ENCODE measurements around the gene EHD2. TPM values are rescaled to one million over a fixed set of nuclear protein-coding genes. Genes with fewer than 3 reads are reported as not detected.
A peak's percentile ranks its signal among the peaks of the same experiment; 100 is the strongest.
"Not testable (repeated sequence)": the region's sequence is repeated elsewhere in the genome, so short reads cannot be mapped to it uniquely, and the experiment has no call there.

Gene EHD2
- total RNA-seq, 2 experiments from 2014 or later, result 0.44 to 0.68 TPM

DNA sequence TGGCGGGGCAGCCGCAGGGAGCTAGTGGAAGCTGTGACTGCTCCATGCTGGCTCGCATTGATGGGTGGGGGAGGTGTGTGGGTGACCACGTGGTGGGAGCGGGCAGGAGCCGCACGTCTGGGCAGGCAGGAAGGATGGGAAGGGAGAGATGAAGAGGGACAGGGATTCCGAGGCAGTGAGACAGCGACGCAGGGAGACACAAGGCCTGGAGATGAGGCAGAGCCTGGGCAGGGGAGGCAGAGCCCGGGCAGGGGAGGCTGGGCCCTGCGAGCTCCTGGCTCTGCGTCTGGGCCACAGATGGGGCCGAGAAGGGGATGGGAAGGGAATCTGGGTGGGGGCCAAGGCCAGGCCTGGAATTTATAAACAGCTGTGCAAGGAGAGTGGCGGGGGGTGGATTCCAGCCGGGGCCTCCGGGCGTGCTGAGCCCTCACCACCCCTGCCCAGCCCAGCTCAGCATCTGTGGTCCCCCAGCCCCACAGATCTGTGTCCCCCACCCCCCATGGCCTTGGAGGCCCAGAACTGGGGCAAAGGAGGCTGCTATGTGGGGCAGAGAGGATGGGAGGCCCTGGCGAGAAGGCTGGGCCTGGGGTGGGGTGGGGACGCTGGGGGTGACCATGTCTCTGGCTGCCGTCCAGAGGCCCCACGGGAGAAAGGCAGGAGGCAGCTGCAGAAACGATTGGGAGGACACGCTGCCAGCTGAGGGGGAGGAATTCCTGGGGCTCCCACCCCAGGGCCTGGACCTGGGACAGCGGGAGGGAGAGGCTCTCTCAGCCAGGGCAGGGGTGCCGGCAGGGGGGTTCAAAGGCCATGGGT, 6.0 kb downstream of the EHD2 start:
- Mint-ChIP-seq H3K4me1 (no peaks in the 10 kb centered on the region), H3K36me3 (no peaks in the 10 kb centered on the region), H3K9me3 (peaks cover 4% of the 10 kb centered on the region), H3K27me3 (peaks cover 38% of the 10 kb centered on the region), H3K4me3 (no peak overlapping the region), H3K27ac (no peak overlapping the region)
- no peak for DNase-seq

DNA sequence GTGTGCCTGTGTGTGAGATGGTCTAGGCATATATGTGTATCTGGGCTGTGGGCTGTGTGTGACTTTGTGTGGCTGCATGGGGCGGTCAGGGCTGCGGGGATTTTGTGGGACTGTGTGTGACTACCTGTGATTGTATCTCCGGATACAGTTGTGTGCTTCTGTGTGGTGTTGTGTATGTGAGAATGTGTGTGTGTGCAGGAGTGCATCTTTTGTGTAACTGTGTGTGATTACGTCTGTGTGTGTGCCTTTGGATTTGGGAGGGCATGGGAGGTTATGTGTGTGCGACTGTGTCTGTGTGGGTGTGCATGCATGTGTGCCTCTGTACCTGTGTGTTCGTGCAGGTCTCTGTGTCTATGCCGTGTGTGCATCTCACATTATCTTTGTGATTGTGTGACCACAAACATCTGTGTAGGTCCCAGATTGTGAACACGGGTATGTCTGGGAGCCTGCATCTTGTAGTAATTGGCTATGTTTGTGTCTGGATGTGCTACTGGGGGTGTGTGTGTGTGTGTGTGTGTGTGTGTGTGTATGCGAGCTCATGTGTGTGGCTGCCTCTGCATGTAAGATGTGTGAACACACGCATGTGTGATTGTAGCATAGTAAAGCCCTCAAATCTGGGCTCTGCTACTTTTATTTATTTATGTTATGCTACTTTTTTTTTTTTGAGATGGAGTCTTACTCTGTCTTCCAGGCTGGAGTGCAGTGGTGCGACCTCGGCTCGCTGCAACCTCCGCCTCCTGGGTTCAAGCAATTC, 7.6 kb downstream of the EHD2 start:
- no peaks in the 10 kb centered on the region for H3K36me3 Mint-ChIP-seq
- no peak overlapping the region for H3K27ac Mint-ChIP-seq
- no peaks in the 10 kb centered on the region for H3K4me1 Mint-ChIP-seq
- no peak overlapping the region for H3K4me3 Mint-ChIP-seq
- H3K9me3 Mint-ChIP-seq, result no peaks in the 10 kb centered on the region
- no peak for DNase-seq
- peaks cover 33% of the 10 kb centered on the region for H3K27me3 Mint-ChIP-seq

DNA sequence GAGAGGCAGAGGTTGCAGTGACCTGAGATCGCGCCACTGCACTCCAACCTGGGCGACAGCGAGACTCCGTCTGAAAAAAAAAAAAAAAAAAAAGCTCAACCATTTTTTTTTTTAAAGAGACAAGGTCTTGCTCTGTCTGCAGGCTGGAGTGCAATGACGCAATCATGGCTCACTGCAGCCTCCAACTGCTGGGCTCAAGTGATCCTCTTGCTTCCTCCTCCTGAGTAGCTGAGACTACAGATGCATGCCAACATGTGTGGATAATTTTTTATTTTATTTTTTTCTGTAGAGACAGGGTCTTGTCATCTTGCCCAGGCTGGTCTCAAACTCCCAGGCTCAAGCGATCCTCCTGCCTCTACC, 10.3 kb downstream of the EHD2 start:
- Mint-ChIP-seq H3K4me1 (peaks cover 3% of the 10 kb centered on the region), H3K9me3 (no peaks in the 10 kb centered on the region), H3K27ac (no peak overlapping the region), H3K27me3 (peaks cover 35% of the 10 kb centered on the region), H3K4me3 (no peak overlapping the region), H3K36me3 (no peaks in the 10 kb centered on the region)
- DNase-seq, result no peak

DNA sequence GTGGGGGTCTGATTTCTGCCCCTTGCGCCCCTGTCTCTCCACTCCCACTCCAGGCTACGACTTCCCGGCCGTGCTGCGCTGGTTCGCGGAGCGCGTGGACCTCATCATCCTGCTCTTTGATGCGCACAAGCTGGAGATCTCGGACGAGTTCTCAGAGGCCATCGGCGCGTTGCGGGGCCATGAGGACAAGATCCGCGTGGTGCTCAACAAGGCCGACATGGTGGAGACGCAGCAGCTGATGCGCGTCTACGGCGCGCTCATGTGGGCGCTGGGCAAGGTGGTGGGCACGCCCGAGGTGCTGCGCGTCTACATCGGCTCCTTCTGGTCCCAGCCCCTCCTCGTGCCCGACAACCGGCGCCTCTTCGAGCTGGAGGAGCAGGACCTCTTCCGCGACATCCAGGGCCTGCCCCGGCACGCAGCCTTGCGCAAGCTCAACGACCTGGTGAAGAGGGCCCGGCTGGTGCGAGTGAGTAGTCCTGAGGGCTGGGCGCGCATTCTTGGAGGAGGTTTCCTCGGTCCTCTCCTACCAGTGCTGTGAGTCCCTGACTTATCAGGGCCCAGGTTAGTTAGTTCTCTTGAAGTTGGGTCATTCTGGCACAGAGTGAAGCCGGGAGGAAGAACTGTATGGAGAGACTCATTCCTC, 12.7 kb downstream of the EHD2 start:
- H3K4me1 Mint-ChIP-seq, result peaks cover 17% of the 10 kb centered on the region
- H3K36me3 Mint-ChIP-seq, result no peaks in the 10 kb centered on the region
- H3K4me3 Mint-ChIP-seq, result no peak overlapping the region
- H3K27ac Mint-ChIP-seq, result no peak overlapping the region
- H3K9me3 Mint-ChIP-seq, result peaks cover 2% of the 10 kb centered on the region
- peaks cover 54% of the 10 kb centered on the region for H3K27me3 Mint-ChIP-seq
- DNase-seq, result no peak

DNA sequence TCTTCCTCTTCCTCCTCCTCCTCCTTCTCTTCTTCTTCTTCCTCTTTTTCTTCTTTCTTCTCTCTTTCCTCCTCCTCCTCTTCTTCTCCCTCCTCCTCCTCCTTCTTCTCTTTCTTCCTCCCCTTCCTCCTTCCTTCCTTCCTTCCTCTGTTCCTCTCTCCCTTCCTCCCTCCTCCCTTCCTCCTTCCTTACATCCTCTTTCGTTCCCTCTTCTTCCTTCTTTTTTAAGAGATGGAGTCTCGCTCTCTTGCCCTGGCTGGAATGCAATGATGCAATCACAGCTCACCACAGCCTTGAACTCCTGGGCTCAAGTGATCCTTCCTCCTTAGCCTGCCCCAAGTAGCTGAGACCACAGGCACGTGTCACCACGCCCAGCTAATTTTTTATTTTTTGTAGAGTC, 13.2 kb downstream of the EHD2 start:
- Mint-ChIP-seq H3K4me3 (no peak overlapping the region), H3K27ac (no peak overlapping the region), H3K36me3 (no peaks in the 10 kb centered on the region), H3K4me1 (peaks cover 17% of the 10 kb centered on the region), H3K27me3 (peaks cover 55% of the 10 kb centered on the region), H3K9me3 (peaks cover 3% of the 10 kb centered on the region)
- DNase-seq, result no peak

DNA sequence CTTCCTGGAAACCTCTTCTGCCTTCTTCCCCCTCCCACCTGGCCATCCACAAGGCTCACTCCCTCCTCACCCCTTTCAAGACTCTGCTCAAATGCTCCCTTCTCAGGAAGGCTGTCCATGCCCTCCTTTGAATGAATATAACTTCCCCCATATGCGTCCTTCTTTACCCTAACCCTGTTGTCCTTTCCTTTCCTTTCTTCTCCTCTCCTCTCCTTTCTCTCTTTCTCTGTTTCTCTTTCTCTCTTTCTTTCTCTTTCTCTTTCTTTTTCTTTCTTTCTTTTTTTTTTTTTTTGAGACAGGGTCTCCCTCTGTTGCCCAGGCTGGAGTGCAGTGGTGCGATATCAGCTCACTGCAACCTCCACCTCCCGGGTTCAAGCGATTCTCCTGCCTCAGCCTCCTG, 15.1 kb downstream of the EHD2 start:
- peaks cover 17% of the 10 kb centered on the region for H3K4me1 Mint-ChIP-seq
- H3K9me3 Mint-ChIP-seq, H3K36me3 Mint-ChIP-seq, H3K27ac Mint-ChIP-seq, DNase-seq, H3K4me3 Mint-ChIP-seq: not testable (repeated sequence)
- peaks cover 47% of the 10 kb centered on the region for H3K27me3 Mint-ChIP-seq

DNA sequence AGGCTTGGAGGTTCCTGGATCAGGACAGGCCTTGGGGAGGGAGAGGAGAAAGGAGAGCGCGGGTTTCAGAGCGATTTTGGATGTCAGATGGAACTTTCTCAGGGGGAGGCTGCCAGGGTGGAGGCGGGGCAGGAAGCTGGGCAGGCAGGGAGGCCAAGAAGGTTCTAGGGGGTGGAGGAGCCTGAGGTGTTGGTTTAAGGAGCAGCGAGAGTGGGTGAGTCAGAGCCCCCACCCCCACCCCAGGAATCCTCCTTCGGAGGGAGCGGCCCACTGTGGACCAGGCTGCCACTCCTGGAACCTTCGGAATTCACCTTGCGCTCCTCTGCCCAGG, 16.2 kb downstream of the EHD2 start:
- Mint-ChIP-seq H3K27ac (no peak overlapping the region), H3K36me3 (no peaks in the 10 kb centered on the region), H3K4me3 (peak overlapping the region; percentile 85), H3K9me3 (peaks cover 3% of the 10 kb centered on the region), H3K27me3 (peaks cover 38% of the 10 kb centered on the region), H3K4me1 (peaks cover 17% of the 10 kb centered on the region)
- peak; percentile 30 for DNase-seq

DNA sequence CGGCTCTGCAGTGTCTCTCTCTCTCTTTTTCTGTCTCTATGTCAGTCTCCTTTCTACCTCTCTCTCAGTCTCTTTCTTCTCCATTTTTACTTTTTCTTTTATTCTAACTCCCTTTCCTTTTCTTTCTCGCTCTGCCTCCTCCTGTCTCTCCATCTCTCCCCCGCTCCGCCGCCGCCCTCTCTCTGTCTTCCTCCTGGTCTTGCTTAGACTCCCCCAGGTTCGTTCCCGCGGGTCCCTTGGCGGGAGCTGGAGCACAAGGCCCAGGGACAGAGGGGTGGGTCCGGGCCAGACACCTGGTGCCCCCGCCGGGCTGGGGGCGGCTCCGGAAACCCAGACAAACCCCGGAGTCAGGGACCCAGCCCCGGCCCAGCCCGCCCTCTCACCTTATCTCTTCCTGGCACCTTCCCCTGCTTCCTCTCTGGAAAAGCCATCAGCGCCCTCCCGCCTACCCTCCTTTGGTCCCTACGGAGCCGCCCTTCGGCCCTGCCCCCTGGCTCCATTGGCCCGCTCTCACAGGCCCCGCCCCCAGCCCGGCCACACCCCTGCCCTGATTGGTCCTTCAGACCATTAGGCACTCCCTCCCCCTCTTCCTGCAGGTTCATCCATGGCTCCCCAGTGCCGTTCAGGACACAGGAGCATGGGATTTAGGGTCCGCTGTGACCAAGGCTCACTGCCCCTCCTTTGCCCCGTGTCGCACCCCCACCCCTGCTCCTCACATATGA, 16.7 kb downstream of the EHD2 start:
- Mint-ChIP-seq H3K9me3 (peaks cover 3% of the 10 kb centered on the region), H3K36me3 (no peaks in the 10 kb centered on the region), H3K27me3 (peaks cover 36% of the 10 kb centered on the region), H3K4me3 (peak overlapping the region; percentile 85), H3K4me1 (peaks cover 17% of the 10 kb centered on the region), H3K27ac (no peak overlapping the region)
- DNase-seq, result peak; percentile 69

DNA sequence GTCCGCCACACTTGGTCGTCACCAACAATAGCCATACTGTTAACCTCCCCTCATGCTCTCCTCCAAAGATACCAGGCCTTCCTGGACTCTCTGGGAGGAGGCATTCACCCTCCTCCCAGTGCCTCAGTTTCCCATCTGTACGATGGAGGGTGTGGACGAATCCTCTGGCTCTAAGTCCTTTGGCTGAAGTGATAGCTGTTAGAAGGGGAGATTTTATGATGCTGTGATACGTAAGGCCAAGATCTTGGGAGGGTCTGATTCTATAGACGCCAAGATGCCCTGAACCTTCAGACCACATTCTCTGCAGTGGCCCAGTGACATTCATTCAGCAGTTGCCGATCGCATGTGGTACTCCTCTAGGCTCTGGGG, 17.3 kb downstream of the EHD2 start:
- peak overlapping the region; percentile 85 for H3K4me3 Mint-ChIP-seq
- no peak overlapping the region for H3K27ac Mint-ChIP-seq
- H3K4me1 Mint-ChIP-seq, result peaks cover 17% of the 10 kb centered on the region
- DNase-seq, result no peak
- peaks cover 3% of the 10 kb centered on the region for H3K9me3 Mint-ChIP-seq
- H3K27me3 Mint-ChIP-seq, result peaks cover 33% of the 10 kb centered on the region
- H3K36me3 Mint-ChIP-seq, result no peaks in the 10 kb centered on the region

DNA sequence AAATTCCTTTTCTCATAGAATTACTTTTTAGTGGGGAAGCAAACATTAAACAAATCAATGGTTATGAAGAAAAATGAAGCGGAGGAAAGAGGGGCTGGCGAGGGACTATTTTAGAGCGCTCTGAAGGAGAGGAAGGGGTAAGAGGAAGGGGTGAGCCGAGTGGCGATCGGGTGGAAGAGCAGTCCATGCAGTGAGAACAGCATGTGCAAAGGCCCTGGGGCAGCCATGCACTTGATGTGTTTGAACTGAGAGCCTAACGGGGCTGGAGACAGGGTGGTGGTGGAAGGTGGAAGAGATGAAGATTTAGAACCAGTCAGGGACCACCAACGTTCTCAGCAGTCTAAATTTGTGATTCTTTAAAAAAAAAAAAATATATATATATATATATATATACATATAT, 17.7 kb downstream of the EHD2 start:
- H3K27me3 Mint-ChIP-seq, result peaks cover 33% of the 10 kb centered on the region
- H3K4me3 Mint-ChIP-seq, result peak overlapping the region; percentile 11
- H3K9me3 Mint-ChIP-seq, result peaks cover 3% of the 10 kb centered on the region
- H3K27ac Mint-ChIP-seq, result no peak overlapping the region
- no peaks in the 10 kb centered on the region for H3K36me3 Mint-ChIP-seq
- H3K4me1 Mint-ChIP-seq, result peaks cover 17% of the 10 kb centered on the region
- no peak for DNase-seq

DNA sequence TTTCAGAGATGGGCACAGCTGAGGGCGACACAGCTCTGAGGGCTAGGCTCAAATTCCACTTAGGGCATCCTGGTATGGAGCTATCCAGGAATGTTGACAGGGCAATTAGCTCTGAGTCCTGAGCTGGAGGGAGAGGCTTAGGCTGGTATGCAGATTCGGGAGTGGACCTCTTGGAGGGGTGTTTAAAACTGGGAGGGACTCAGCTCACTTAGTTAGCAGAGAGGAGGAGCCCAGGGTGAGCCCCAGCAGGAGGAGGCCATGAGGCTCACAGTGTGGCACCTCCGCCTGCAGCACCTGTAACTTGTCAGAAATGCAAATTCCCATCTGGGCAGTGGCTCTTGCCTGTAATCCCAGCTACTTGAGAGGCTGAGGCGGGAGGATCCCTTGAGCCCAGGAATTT, 21.9 kb downstream of the EHD2 start:
- Mint-ChIP-seq H3K27me3 (peaks cover 9% of the 10 kb centered on the region), H3K36me3 (no peaks in the 10 kb centered on the region), H3K4me3 (no peak overlapping the region), H3K27ac (no peak overlapping the region), H3K9me3 (peaks cover 3% of the 10 kb centered on the region), H3K4me1 (peaks cover 3% of the 10 kb centered on the region)
- no peak for DNase-seq

DNA sequence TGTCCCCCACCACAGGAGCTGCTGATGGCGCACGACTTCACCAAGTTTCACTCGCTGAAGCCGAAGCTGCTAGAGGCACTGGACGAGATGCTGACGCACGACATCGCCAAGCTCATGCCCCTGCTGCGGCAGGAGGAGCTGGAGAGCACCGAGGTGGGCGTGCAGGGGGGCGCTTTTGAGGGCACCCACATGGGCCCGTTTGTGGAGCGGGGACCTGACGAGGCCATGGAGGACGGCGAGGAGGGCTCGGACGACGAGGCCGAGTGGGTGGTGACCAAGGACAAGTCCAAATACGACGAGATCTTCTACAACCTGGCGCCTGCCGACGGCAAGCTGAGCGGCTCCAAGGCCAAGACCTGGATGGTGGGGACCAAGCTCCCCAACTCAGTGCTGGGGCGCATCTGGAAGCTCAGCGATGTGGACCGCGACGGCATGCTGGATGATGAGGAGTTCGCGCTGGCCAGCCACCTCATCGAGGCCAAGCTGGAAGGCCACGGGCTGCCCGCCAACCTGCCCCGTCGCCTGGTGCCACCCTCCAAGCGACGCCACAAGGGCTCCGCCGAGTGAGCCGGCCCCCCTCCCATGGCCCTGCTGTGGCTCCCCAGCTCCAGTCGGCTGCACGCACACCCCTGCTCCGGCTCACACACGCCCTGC, 27.8 kb downstream of the EHD2 start:
- no peak for DNase-seq
- Mint-ChIP-seq H3K9me3 (no peaks in the 10 kb centered on the region), H3K4me1 (peaks cover 15% of the 10 kb centered on the region), H3K36me3 (peaks cover 4% of the 10 kb centered on the region), H3K27ac (no peak overlapping the region), H3K27me3 (no peaks in the 10 kb centered on the region), H3K4me3 (no peak overlapping the region)

DNA sequence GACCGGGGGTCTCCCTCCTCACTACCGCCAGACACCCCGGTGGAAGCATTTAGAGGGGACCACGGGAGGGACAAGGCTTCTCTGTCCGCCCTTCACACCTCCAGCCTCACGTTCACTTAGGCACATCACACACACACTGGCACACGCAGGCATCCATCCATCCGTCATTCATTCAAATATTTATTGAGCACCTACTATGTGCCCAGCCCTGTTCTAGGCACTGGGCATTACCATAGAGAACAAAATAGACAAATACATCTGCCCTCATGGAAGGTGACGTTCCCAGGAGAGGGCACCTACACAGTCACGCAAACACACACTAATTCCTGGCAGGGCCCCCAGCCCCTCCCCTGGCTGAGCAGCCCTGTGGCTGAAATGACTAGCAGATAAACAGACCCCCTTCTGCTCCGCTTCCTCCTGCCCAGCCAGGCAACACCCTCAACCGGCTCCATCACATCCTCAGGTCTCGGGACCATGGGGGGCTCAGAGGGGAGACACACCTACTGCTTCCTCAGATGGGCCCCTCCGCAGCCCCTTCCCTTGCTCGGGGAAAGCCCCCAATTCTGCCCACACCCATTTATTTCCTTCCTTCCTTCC, 28.4 kb downstream of the EHD2 start:
- H3K27me3 Mint-ChIP-seq, result no peaks in the 10 kb centered on the region
- H3K36me3 Mint-ChIP-seq, result peaks cover 7% of the 10 kb centered on the region
- no peak overlapping the region for H3K4me3 Mint-ChIP-seq
- DNase-seq, result no peak
- H3K4me1 Mint-ChIP-seq, result peaks cover 16% of the 10 kb centered on the region
- H3K27ac Mint-ChIP-seq, result peak overlapping the region; percentile 52
- no peaks in the 10 kb centered on the region for H3K9me3 Mint-ChIP-seq

DNA sequence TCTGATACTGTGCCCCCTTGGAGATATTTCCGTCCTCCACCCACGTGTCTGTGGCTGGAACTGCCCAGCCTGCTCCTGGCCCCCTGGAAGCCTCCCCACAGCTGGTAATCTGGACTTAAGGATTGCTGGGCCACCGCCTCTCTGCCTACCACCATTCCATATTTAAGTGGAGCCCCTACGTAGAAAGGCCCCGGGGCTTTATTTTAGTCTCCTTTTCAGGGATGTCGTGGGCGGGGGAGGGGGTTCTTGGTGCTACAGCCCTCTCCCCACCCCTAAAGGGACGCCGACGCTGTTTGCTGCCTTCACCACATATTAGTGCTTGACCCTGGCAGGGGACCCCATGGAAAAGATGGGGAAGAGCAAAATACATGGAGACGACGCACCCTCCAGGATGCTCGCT, 29.4 kb downstream of the EHD2 start:
- peak overlapping the region; percentile 77 for H3K4me3 Mint-ChIP-seq
- H3K36me3 Mint-ChIP-seq, result peaks cover 12% of the 10 kb centered on the region
- no peak for DNase-seq
- peak overlapping the region; percentile 79 for H3K27ac Mint-ChIP-seq
- no peaks in the 10 kb centered on the region for H3K9me3 Mint-ChIP-seq
- peaks cover 21% of the 10 kb centered on the region for H3K4me1 Mint-ChIP-seq
- H3K27me3 Mint-ChIP-seq, result no peaks in the 10 kb centered on the region
